Pons (tissue), 1 donor: ENCODE data around the gene IGSF3.
"Not testable (repeated sequence)": the region's sequence is repeated elsewhere in the genome, so short reads cannot be mapped to it uniquely, and the experiment has no call there.

Experiments used
- DNase-seq: peaks from one replicate; pipeline ENCODE4 v3.0.0-alpha.2; 2016; ENCODE audit warnings: low spot score

The IGSF3 gene

GRCh38 chr1:116629441-116629840, 38.1 kb downstream of the IGSF3 start:
- not testable (repeated sequence) for DNase-seq

GRCh38 chr1:116628448-116628847, 39.1 kb downstream of the IGSF3 start:
- DNase-seq: no peak

DNA sequence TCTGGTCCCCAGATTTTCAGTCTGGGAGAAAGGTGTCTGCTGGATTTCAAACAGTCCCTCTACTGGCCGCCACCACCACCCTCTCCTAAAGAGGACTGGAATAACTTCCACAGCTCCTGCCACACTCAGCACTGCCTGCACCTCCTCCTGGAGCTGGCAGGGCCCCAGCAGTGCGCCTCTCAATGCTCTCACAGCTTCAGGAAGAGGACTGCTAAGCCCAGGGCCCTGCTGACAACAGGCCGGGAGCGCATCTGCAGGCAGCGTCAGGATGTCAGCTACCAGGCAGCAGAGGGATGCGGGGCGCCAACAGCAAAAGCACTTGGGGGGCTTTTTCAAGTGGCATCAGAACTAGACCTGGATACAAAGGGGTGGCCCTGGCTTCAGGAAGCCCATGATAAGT, 40.2 kb downstream of the IGSF3 start:
- not testable (repeated sequence) for DNase-seq

GRCh38 chr1:116626915-116627314, 40.6 kb downstream of the IGSF3 start:
- DNase-seq: not testable (repeated sequence)

GRCh38 chr1:116625155-116625554, 42.4 kb downstream of the IGSF3 start:
- DNase-seq: not testable (repeated sequence)

- no peak for DNase-seq
Observed at GRCh38 chr1:116624040-116624439, 43.5 kb downstream of the IGSF3 start.

GRCh38 chr1:116622496-116622895, 45.0 kb downstream of the IGSF3 start:
- not testable (repeated sequence) for DNase-seq

DNA sequence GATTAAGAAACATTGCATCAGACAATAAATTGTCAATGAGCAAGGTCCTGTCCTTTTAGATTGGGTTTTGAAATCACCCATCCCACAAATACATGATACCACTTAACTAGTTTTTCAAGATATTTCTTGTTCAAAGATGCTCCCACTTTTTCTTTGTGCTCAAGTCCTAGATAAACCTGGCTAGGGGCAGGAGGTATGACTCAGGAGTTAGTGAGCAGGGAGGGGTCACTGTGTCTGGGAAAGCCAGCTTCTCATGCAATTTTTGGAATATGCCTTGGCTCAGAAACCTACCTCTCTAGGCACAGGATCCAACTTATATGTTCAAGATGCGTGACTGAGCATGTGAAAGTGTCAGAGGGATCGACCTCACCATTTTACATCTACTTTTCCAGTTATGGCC, 45.8 kb downstream of the IGSF3 start:
- DNase-seq: not testable (repeated sequence)

DNA sequence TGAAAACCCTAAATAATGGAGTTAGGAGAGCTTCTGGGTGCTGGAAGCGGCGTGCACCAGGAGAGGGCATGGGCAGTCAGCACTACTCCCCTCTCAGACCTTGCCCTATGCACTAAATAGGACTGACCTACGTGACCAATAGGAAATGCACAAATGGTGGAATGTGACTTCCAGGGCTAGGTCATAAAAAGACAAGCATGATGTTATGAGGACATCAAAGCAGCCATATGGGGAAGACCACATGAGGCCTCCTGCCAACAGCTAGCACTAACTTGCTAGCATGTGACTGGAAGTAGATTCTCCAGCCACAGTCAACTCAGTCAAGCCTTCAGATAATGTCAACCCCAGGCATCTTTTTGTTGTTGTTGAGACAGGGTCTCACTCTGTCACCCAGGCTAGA, 47.1 kb downstream of the IGSF3 start:
- not testable (repeated sequence) for DNase-seq

DNA sequence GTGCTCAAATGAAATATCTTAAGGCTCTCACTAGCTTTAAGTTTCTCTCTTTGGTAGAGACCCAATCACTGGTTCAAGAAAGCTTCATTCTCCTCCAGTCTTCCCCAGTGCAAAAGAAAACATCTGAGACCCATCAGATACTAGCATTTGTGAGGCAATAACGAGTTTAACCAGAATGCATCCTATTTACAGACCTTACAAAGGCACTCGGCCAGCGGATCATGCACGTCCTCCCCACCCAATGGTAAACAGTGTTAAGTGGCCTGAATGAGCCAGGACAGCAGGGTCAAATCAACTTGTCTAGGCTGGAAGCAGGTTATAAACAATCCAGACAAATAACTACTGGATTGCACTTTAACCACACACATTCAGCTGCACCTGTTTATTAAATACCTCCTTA, 48.4 kb downstream of the IGSF3 start:
- not testable (repeated sequence) for DNase-seq

- DNase-seq: not testable (repeated sequence)
Observed at GRCh38 chr1:116617808-116618207, 49.7 kb downstream of the IGSF3 start.

DNA sequence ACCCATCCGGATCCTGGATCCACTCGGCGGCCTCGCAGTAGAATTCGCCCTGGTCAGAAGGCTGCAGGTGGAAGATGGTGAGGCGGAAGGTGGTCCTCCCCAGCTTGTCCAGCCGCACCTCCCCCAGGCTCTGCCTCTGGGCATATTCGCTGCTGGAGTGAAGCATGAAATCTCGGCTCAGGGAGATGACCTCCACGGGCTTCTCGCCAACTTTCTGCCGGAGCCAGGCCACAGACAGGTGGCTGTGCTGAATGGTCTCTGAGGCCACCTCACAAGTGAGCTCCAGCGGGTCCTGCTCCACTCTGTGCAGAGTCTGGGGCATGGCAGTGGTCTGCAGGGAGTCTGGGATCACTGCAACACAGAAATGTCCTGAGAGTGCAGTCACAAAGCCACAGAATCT, 53.7 kb downstream of the IGSF3 start:
- DNase-seq: not testable (repeated sequence)

DNA sequence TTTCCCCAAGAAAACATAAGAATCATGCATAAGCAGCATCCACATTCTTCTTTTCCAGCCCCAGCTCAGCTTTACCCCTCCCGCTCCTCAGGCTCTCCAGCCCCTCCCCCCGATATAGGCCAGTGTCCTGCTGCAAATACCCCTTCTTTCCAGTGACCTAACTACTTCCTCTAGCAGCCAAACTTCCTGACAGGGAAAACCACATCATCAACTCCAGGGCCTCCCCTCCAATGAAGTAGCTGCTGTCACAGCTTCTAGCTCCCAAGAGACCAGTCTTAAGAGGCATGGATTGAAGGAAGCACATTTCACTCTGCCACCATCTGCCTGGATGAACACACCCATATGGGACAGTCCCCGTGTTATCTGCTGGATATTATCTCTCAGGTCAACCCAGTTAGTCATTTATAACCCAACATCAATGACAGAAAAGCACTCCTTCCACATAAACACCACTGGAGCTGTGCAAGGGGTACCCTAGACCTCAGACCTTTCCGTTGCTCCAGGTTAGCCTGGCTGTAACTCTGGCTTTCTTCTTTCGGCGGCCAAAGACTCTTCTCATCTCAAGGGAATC, 57.6 kb downstream of the IGSF3 start:
- not testable (repeated sequence) for DNase-seq

GRCh38 chr1:116608841-116609240, 58.7 kb downstream of the IGSF3 start:
- not testable (repeated sequence) for DNase-seq

DNA sequence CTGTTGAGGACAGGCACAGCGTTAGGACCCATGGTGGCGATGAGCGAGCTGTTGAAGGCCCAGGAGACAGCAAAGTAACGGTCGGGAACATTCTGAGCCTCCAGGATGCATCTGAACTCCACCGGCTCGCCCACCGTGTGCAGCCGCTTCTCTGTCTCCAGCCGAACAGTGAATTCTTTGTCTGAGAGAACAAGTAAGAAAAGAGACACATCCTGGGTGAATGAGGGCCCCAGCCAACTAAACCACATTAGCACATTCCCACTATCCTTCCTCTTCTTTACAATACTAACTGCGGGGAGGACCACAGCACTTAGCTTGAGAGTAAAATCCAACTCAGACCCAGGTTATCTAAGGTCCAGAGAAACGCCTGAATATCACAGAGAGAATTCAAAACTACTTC, 59.4 kb downstream of the IGSF3 start:
- DNase-seq: not testable (repeated sequence)

GRCh38 chr1:116607463-116607862, 60.1 kb downstream of the IGSF3 start:
- not testable (repeated sequence) for DNase-seq

- not testable (repeated sequence) for DNase-seq
Observed at GRCh38 chr1:116606067-116606466, 61.5 kb downstream of the IGSF3 start.

DNA sequence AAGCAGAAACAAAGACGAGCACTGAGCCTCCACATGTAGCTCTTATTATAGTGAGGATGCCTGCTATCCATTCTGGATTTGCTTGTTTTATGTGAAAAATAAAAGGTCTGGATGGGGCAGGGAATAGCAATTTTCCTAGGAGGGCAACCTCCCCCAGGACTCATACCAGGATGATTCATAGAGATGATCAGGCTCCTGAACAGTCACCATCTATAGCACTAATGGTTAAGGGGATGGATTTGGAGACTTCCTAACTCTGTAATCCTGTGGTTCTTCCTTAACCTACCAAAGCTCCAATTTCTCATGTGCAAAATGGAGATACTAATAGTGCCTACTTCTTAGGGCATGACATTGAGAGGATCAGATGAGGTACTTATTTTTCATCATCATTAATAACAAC, 62.2 kb downstream of the IGSF3 start:
- no peak for DNase-seq

DNA sequence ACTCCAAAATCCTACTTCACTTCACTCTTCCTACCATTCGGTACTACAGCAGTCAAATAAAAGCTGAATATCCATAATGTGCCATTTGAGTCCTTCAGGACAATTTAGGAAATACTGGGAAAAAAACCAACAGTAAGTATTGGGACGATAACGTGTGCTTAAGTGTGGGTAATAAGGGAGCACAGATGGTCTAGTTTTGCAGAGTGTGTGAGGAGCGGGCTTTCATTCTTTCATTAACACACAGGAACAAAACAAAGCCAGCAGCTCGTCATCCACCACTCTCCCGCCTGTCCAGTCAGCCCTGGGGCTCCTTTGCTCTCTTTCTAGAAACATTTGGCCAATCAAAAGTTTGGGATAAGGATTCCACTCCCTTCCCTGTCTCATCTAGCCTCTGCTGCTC, 63.1 kb downstream of the IGSF3 start:
- DNase-seq: not testable (repeated sequence)

DNA sequence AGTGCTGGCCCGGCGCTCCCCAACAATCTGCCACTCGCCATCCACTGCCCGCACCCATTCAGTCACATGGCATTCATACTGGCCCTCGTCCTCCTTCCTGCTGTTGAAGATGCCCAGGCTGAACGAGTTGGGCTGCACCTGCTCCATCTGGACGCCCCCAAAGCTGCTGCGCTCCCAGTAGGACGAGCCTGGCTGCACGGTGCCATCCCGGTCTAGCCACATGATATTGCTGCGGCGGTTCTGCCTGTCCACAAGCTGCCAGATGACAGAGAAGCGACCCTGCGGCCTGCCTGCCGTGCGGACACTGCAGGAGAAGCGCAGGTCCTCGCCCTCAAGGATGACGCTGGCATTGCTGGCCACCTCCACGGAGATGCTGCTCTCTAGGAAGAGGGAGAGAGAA, 63.9 kb downstream of the IGSF3 start:
- DNase-seq: not testable (repeated sequence)

DNA sequence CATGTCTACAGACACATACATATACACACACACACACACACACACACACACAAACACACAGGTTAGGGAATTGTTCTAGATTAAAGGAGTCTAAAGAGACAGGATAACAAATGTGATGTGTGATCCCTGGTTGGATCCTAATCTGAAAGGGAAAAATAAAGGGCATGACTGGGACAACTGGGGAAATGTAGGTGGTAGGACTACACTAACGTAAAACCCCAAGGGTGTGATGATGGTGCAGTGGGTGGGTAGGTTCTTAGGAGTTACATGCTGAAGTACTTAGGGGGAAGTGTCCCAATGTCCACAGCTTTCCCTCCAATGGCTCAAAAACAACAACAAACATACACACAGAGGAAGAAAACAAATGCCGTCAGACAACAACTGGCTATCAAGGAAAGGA, 68.2 kb downstream of the IGSF3 start:
- DNase-seq: not testable (repeated sequence)

GRCh38 chr1:116598420-116599036, 69.0 kb downstream of the IGSF3 start:
- DNase-seq: not testable (repeated sequence)

- not testable (repeated sequence) for DNase-seq
Observed at GRCh38 chr1:116597388-116597787, 70.1 kb downstream of the IGSF3 start.
